A549 (cell line): ENCODE data around the gene BABAM1.

ENCODE experiments used
- CHD2 ChIP-seq: fragments of 150-350 bp; IDR thresholded peaks from 2 replicates; pipeline ENCODE4 v1.6.1; 2014; ENCODE audit warnings: low read length; ENCODE audit not compliant: partially characterized antibody
- CTCF ChIP-seq: fragments of >200 bp; sonication (Bioruptor Twin); formaldehyde crosslinking; IDR thresholded peaks from 3 replicates; pipeline ENCODE4 v1.5.1; 2016
- EP300 ChIP-seq, 2 experiments: fragments of >200 bp; sonication (Bioruptor Twin); formaldehyde crosslinking; IDR thresholded peaks; 2 replicates in 1 of 2; 3 replicates in 1 of 2; pipeline ENCODE4 v1.6.1; 2016 to 2017
- MAZ ChIP-seq: fragments of 150-350 bp; IDR thresholded peaks from 2 replicates; pipeline ENCODE4 v1.6.1; 2014; ENCODE audit warnings: antibody characterized with exemption, low read depth, low read length, borderline replicate concordance
- MYC ChIP-seq: IDR thresholded peaks from 2 replicates; pipeline ENCODE4 v1.6.1; 2012; ENCODE audit warnings: mild to moderate bottlenecking, inconsistent platforms, low read length, improper control_type of control experiment, borderline replicate concordance
- RAD21 ChIP-seq, 2 experiments: fragments of >200 bp in 1 of 2; sonication (Bioruptor Twin) in 1 of 2; formaldehyde crosslinking in 1 of 2; IDR thresholded peaks in 1 of 2; conservative IDR thresholded peaks in 1 of 2; 2 replicates in 1 of 2; 3 replicates in 1 of 2; pipeline ENCODE4 v1.6.1; 2012 to 2018; ENCODE audit warnings: inconsistent platforms in 1 of 2
- RCOR1 ChIP-seq: fragments of 150-350 bp; IDR thresholded peaks from 2 replicates; pipeline ENCODE4 v1.6.1; 2014; ENCODE audit warnings: antibody characterized with exemption, low read length, low read depth
- SREBF2 ChIP-seq: fragments of 450-650 bp; IDR thresholded peaks from 2 replicates; pipeline ENCODE4 v1.6.1; 2014; ENCODE audit warnings: mild to moderate bottlenecking, moderate library complexity
- TF ChIP-seq, protein P1 (sequence below): IDR thresholded peaks from 2 replicates; pipeline ENCODE4 v1.6.1; 2012

- TF ChIP-seq EP300 (IDR thresholded peaks at IDR 0.05) (no peak), RCOR1 (no peak), MAZ (no peak), CTCF (no peak), CHD2 (no peak), MYC (no peak), RAD21 (conservative IDR thresholded peaks at IDR 0.05 in 1 of 2, IDR thresholded peaks at IDR 0.05 in 1 of 2) (no peak), SREBF2 (no peak)
- TF ChIP-seq, protein P1, sequence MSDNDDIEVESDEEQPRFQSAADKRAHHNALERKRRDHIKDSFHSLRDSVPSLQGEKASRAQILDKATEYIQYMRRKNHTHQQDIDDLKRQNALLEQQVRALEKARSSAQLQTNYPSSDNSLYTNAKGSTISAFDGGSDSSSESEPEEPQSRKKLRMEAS = no peak
These were observed 47.0 kb upstream of the BABAM1 start for GRCh38 chr19:17220207-17220758.
